Measurements from ENCODE around the gene SLC13A3.

DNA sequence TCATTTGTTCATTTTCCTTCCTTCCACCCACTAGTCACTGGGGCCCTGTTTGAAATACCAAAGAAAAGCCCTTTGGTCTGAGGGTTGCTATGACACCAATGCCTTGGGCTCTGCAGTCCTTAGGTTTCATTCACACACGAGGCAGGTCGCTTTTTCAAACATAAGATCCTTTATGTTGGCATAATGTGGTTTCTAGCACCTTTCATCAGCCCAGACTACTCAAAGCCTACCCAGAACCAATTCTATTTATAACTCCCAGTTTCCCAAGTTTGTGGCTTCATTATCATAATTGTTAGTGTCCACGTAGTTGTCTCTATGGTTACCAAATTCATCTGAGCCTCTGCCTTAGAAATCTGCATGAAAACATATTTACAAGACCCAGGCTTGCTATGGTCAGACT, 44.6 kb upstream of the SLC13A3 start:
- TF ChIP-seq, protein P1, sequence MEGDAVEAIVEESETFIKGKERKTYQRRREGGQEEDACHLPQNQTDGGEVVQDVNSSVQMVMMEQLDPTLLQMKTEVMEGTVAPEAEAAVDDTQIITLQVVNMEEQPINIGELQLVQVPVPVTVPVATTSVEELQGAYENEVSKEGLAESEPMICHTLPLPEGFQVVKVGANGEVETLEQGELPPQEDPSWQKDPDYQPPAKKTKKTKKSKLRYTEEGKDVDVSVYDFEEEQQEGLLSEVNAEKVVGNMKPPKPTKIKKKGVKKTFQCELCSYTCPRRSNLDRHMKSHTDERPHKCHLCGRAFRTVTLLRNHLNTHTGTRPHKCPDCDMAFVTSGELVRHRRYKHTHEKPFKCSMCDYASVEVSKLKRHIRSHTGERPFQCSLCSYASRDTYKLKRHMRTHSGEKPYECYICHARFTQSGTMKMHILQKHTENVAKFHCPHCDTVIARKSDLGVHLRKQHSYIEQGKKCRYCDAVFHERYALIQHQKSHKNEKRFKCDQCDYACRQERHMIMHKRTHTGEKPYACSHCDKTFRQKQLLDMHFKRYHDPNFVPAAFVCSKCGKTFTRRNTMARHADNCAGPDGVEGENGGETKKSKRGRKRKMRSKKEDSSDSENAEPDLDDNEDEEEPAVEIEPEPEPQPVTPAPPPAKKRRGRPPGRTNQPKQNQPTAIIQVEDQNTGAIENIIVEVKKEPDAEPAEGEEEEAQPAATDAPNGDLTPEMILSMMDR (IDR thresholded peaks at IDR 0.05; ENCODE audit: low read depth, low read length): no peak
- no peak for TF ChIP-seq POLR2A (IDR thresholded peaks at IDR 0.05; ENCODE audit: extremely low read depth, insufficient read length)
- TF ChIP-seq, protein P2, sequence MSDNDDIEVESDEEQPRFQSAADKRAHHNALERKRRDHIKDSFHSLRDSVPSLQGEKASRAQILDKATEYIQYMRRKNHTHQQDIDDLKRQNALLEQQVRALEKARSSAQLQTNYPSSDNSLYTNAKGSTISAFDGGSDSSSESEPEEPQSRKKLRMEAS (IDR thresholded peaks at IDR 0.05; ENCODE audit: low read depth, low read length): no peak

Measured in NB4 (cell line).